NT2/D1 (cell line): Measurements from ENCODE around the gene AADACL4.

Source experiments
- YY1 ChIP-seq: IDR thresholded peaks from 2 replicates; pipeline ENCODE4 v1.6.1; 2011; ENCODE audit not compliant: insufficient read length, insufficient read depth
- ZNF274 ChIP-seq: IDR thresholded peaks from 2 replicates; pipeline ENCODE4 v1.6.1; 2011; ENCODE audit warnings: mild to moderate bottlenecking, low read depth, low read length

DNA sequence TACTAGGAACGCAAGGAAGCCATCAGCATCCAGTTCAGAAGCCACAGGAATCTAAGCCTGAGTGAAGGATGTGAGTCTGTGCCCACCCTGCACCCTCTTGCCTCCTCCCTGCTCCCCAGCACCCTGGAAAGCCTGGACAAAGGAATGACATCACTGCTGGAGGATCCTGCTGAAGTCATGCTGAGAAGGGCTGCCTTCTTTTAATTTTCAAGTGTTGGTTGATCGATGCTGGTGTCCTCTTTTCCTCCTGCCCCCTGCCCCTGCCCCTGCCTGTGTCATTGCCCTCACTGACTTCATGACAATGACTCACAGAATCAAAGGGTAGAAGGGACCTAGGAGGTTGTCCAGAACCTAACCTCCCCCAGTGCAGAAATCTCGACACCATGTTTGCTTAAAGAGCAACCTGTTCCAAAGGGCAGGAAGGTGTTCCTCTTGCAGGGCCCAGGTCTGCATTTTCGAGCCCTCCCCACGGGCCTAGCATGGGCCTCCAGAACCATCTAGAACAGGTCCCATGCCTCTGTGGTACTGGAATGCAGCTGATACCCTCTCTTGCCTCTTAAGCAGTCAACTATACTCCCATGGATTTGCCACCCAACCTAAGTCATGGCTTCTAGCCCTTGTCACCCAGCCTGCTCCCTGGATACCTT, 35.5 kb upstream of the AADACL4 start:
- TF ChIP-seq ZNF274 = no peak
- no peak for TF ChIP-seq YY1
